Body of pancreas (tissue), 4 donors: ENCODE results near the gene GRSF1. TPM values are rescaled to one million over a fixed set of nuclear protein-coding genes. Genes with fewer than 3 reads are reported as not detected.
A peak's percentile ranks its signal among the peaks of the same experiment; 100 is the strongest.

Source experiments
- ATAC-seq: fragments of 150-250 bp; one replicate; pipeline ENCODE4 v1.9.1; 2016
- DNase-seq, 4 donors: peaks; one replicate each; pipeline ENCODE4 v3.0.0-alpha.2; 2019
- H3K27ac ChIP-seq, 4 donors: fragments of 200-600 bp; sonication (generic); 1 replicate in 3 of 4; 2 replicates in 1 of 4; pipeline versions ENCODE4 v1.5.1 to v1.6.1; 2016 to 2019; ENCODE audit warnings: mild to moderate bottlenecking in 1 of 4, mixed read lengths in 1 of 4, moderate library complexity in 1 of 4
- H3K27me3 ChIP-seq, 2 donors: fragments of 200-600 bp; sonication (generic); one replicate each; pipeline ENCODE4 v1.6.0; 2016; ENCODE audit warnings: mild to moderate bottlenecking in 1 of 2
- H3K36me3 ChIP-seq, 2 donors: fragments of 200-600 bp; sonication (generic); replicated peaks in 1 of 2; 2 replicates each; pipeline ENCODE4 v1.5.1; 2016; ENCODE audit warnings: low read depth in 2 of 2; ENCODE audit not compliant: insufficient read depth in 1 of 2
- H3K4me1 ChIP-seq: fragments of 200-600 bp; sonication (generic); one replicate; pipeline ENCODE4 v1.6.0; 2016
- H3K4me3 ChIP-seq, 2 donors: fragments of 200-600 bp; sonication (generic); 1 replicate in 1 of 2; 2 replicates in 1 of 2; pipeline ENCODE4 v1.5.1; 2016 to 2019
- H3K9me3 ChIP-seq, 3 donors: fragments of 200-600 bp; sonication (generic); 1 replicate in 2 of 3; 2 replicates in 1 of 3; pipeline ENCODE4 v1.5.1; 2016
- POLR2A ChIP-seq, 3 donors: fragments of 450-650 bp; IDR thresholded peaks; one replicate each; pipeline ENCODE4 v1.6.1; 2016; ENCODE audit warnings: antibody characterized with exemption in 3 of 3, mild to moderate bottlenecking in 2 of 3
- WGBS, 2 donors: methylation state at CpG; one replicate each; pipeline ENCODE4 v1.1.5; 2017; 5-methylcytosine and 5-hydroxymethylcytosine counted together
- intact Hi-C: fragments of 100-400 bp; cut with DNase I; formaldehyde crosslinking; loops from one replicate; pipeline ENCODE4 v1.15.1; 2023
- total RNA-seq, 2 donors: library from RNA; depleted of rRNA; stranded (reverse); fragments of >200 nt; gene quantifications; one replicate each; pipeline ENCODE4 v1.1.0, GENCODE V29; 2016
- TF ChIP-seq, protein P1 (sequence below), 7 experiments: fragments of 450-650 bp in 4 of 7; fragments of 200-600 bp in 3 of 7; sonication (generic) in 3 of 7; IDR thresholded peaks; one replicate each; pipeline ENCODE4 v1.5.1; 2016 to 2019; ENCODE audit warnings: antibody characterized with exemption in 7 of 7

GRSF1 gene
- total RNA-seq, 2 donors from 2014 or later, result 33.0 to 38.7 TPM

DNA sequence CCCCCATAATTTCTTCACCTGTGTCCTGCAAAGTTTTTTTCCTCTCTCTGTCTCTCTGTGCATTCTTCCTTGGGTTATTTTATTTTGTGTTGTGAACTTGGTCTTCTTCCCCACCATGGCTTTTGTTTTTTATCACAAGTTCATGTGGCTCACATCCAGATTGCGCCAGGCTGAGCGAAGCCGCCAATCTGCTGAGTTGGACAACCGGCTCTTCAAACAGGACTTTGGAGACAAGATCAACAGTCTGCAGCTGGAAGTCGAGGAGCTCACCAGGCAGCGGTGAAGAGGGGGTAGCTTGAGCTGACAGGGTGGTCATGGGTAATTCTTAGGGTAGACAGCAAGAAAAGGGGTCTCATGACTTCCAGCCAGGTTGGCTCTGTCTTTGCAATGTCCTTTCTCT lies 46.1 kb downstream of the GRSF1 start:
- H3K4me3 ChIP-seq, result no peak overlapping the region
- H3K9me3 ChIP-seq, result no peaks in the 10 kb centered on the region
- 84 to 87% methylated on average over 6 of the region's 6 CpGs for WGBS, 2 donors
- DNase-seq, result no peak
- no peak for TF ChIP-seq POLR2A (IDR thresholded peaks at IDR 0.05)
- TF ChIP-seq, protein P1, sequence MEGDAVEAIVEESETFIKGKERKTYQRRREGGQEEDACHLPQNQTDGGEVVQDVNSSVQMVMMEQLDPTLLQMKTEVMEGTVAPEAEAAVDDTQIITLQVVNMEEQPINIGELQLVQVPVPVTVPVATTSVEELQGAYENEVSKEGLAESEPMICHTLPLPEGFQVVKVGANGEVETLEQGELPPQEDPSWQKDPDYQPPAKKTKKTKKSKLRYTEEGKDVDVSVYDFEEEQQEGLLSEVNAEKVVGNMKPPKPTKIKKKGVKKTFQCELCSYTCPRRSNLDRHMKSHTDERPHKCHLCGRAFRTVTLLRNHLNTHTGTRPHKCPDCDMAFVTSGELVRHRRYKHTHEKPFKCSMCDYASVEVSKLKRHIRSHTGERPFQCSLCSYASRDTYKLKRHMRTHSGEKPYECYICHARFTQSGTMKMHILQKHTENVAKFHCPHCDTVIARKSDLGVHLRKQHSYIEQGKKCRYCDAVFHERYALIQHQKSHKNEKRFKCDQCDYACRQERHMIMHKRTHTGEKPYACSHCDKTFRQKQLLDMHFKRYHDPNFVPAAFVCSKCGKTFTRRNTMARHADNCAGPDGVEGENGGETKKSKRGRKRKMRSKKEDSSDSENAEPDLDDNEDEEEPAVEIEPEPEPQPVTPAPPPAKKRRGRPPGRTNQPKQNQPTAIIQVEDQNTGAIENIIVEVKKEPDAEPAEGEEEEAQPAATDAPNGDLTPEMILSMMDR (IDR thresholded peaks at IDR 0.05), result no peak
- H3K36me3 ChIP-seq, result peaks cover 9 to 10% of the 10 kb centered on the region in 2 donors
- no peaks in the 10 kb centered on the region for H3K27me3 ChIP-seq
- no peaks in the 10 kb centered on the region for H3K4me1 ChIP-seq
- H3K27ac ChIP-seq, result no peak overlapping the region
- intact Hi-C loops, result no loop called here
- ATAC-seq, result no peak

DNA sequence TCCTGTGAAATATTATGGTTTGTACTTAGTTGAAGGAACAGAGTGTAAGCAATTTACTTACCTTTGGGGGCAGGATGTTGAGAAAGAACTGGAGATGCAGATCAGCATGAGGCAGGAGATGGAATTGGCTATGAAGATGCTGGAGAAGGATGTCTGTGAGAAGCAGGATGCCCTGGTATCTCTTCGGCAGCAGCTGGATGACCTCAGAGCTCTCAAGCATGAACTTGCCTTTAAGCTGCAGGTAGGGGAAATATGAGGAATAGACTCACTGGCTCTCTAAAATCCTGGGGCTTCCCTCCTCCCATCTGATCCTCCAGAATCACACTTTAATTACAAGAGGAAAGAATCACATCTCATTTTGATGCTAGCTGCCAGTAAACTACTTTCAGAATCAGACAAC lies 51.0 kb downstream of the GRSF1 start:
- no peak overlapping the region for H3K4me3 ChIP-seq
- H3K4me1 ChIP-seq, result no peaks in the 10 kb centered on the region
- 77 to 100% methylated on average over 1 of the region's 1 CpG for WGBS, 2 donors
- H3K36me3 ChIP-seq, result peaks cover 0 to 15% of the 10 kb centered on the region in 2 donors
- no peak for TF ChIP-seq POLR2A (IDR thresholded peaks at IDR 0.05)
- TF ChIP-seq, protein P1 (IDR thresholded peaks at IDR 0.05), result no peak
- no peak for ATAC-seq
- no peaks in the 10 kb centered on the region for H3K9me3 ChIP-seq
- no peak for DNase-seq
- H3K27ac ChIP-seq, result no peak overlapping the region
- intact Hi-C loops, result no loop called here
- no peaks in the 10 kb centered on the region for H3K27me3 ChIP-seq

DNA sequence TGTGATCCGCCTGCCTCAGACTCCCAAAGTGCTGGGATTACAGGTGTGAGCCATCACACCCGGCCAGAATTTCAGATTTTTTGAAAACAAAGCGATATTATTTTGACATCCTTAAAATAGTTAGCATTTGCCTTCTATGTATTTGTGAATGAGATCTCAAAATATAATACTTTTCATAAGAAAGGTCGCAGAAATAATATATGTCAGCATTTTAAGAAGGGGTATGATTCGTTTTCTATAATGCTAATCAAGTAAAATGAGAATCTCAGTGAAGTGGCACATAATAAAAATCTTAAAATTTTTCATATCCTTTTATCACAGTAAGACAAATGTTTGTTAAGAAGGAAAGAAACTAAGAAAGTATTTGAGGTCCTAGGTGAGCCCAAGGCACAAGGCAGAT lies 52.2 kb downstream of the GRSF1 start:
- H3K9me3 ChIP-seq, result no peaks in the 10 kb centered on the region
- peaks cover 0 to 15% of the 10 kb centered on the region in 2 donors for H3K36me3 ChIP-seq
- no peak for DNase-seq
- intact Hi-C loops, result no loop called here
- no peaks in the 10 kb centered on the region for H3K4me1 ChIP-seq
- no peak for ATAC-seq
- no peak overlapping the region for H3K27ac ChIP-seq
- H3K4me3 ChIP-seq, result no peak overlapping the region
- WGBS, 2 donors, result 92 to 94% methylated on average over 5 of the region's 5 CpGs
- TF ChIP-seq, protein P1 (IDR thresholded peaks at IDR 0.05), result no peak
- no peak for TF ChIP-seq POLR2A (IDR thresholded peaks at IDR 0.05)
- H3K27me3 ChIP-seq, result no peaks in the 10 kb centered on the region

DNA sequence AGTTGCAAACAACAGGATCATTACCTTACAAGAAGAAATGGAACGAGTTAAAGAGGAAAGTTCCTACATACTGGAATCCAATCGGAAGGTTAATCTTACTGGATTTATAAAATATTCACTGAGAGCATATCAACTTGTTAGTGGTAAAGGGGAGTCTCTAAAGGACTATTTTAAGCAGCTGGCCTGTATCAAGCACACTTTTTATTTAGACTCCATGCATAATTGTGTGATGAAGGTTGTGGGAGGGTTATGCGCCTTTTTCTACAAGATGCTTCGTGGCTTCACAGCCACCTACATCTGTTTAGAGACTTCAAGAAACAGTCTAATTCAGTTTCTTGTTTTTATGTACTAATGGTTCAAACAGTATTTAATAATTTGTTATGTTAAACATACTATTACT lies 56.6 kb downstream of the GRSF1 start:
- intact Hi-C loops, result no loop called here
- Histone ChIP-seq H3K4me3 (no peak overlapping the region), H3K27me3 (no peaks in the 10 kb centered on the region), H3K27ac (no peak overlapping the region), H3K36me3 (peaks cover 0 to 5% of the 10 kb centered on the region in 2 donors), H3K4me1 (peaks cover 7% of the 10 kb centered on the region), H3K9me3 (no peaks in the 10 kb centered on the region)
- ATAC-seq (no peak), DNase-seq (no peak)
- 93 to 94% methylated on average over 4 of the region's 4 CpGs for WGBS, 2 donors
- TF ChIP-seq, protein P1 (IDR thresholded peaks at IDR 0.05), result no peak
- no peak for TF ChIP-seq POLR2A (IDR thresholded peaks at IDR 0.05)

DNA sequence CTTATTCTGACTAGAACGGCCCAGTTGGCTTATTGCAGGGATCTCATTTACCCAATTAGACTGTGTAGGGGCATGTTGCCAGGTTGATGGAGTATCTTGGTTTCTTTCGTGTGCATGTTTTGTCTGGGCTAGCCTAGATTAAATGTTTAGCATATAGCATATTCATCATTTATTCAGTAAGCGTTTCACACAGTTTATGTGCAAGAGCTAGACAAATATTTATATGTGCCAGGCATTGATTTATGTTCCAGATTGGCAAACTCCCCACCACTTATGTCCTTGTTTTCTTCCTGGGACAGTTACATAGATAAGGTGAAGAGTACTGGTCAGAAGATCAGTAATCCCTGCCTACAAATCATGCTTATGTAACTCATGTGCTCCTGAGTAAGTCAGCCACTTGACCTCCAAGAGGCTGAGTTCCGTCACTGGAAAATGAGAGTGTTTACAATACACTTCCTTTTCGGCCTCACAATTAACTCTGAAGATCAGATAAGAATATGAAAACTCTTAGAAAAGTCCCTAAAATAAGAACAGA lies 60.7 kb downstream of the GRSF1 start:
- intact Hi-C loops, result no loop called here

More for the DNA sequence above, 60.7 kb downstream of the GRSF1 start:
- H3K9me3 ChIP-seq, result no peaks in the 10 kb centered on the region
- H3K27ac ChIP-seq, result no peak overlapping the region
- peaks cover 7% of the 10 kb centered on the region for H3K4me1 ChIP-seq
- peaks cover 0 to 1% of the 10 kb centered on the region in 2 donors for H3K36me3 ChIP-seq
- WGBS, 2 donors, result 29 to 36% methylated on average over 5 of the region's 5 CpGs
- no peaks in the 10 kb centered on the region for H3K27me3 ChIP-seq
- no peak for TF ChIP-seq POLR2A (IDR thresholded peaks at IDR 0.05)
- TF ChIP-seq, protein P1 (IDR thresholded peaks at IDR 0.05), result no peak
- ATAC-seq (peak; percentile 55), DNase-seq (no peak)
- H3K4me3 ChIP-seq, result no peak overlapping the region
